Measurements from ENCODE around the gene CXCL12.

Gene CXCL12

GRCh38 chr10:44327461-44327860 is 57.4 kb downstream of the CXCL12 start:
- DNase-seq: no peak

Measured in activated naive CD4-positive, alpha-beta T cell treated with anti-CD3 and anti-CD28 coated beads, Interleukin-2, amount 50 U/mL, for 16 hours (primary cell).